GM13977 (cell line): ENCODE data around the gene AGBL4.
"Not testable (repeated sequence)": the region's sequence is repeated elsewhere in the genome, so short reads cannot be mapped to it uniquely, and the experiment has no call there.

Experiments used
- DNase-seq: peaks from one replicate; pipeline ENCODE4 v3.0.0; 2012; ENCODE audit warnings: low spot score
- CTCF ChIP-seq: IDR thresholded peaks from 2 replicates; pipeline ENCODE4 v1.5.1; 2012; ENCODE audit warnings: mild to moderate bottlenecking, control low read depth; ENCODE audit not compliant: insufficient read depth; ENCODE audit errors: extremely low read depth, missing control alignments
- in situ Hi-C: fragments of 300-500 bp; cut with MboI; formaldehyde crosslinking; loops from one replicate; pipeline ENCODE4 v1.12.0; 2022; ENCODE audit warnings: low sequenced_read_pairs, low pct_unique_long_range_greater_than_20kb, mixed read lengths, inconsistent platforms; ENCODE audit not compliant: unreplicated experiment

AGBL4 gene

GRCh38 chr1:48530727-48531351 lies 1492.9 kb downstream of the AGBL4 start:
- in situ Hi-C loops = no loop called here
- peak; percentile 57 for DNase-seq
- peak; percentile 73 for TF ChIP-seq CTCF

- in situ Hi-C loops = no loop called here
- no peak for DNase-seq
- no peak for TF ChIP-seq CTCF
Measured at GRCh38 chr1:48527051-48527450, 1496.7 kb downstream of the AGBL4 start.

- no peak for TF ChIP-seq CTCF
- in situ Hi-C loops = no loop called here
- DNase-seq = no peak
Measured at GRCh38 chr1:48526008-48526710, 1497.6 kb downstream of the AGBL4 start.

GRCh38 chr1:48524892-48525467 lies 1498.8 kb downstream of the AGBL4 start:
- no peak for DNase-seq
- TF ChIP-seq CTCF = no peak
- in situ Hi-C loops = no loop called here

- in situ Hi-C loops = no loop called here
- no peak for DNase-seq
- no peak for TF ChIP-seq CTCF
Measured at GRCh38 chr1:48523558-48523957, 1500.2 kb downstream of the AGBL4 start.

- DNase-seq, in situ Hi-C loops: not testable (repeated sequence)
Measured at GRCh38 chr1:48519896-48520295, 1503.9 kb downstream of the AGBL4 start.

GRCh38 chr1:48506870-48507269 lies 1516.9 kb downstream of the AGBL4 start:
- no peak for TF ChIP-seq CTCF
- no peak for DNase-seq
- in situ Hi-C loops = no loop called here
